Ectodermal cell (in vitro differentiated cells): ENCODE results near the gene YPEL3.
"Not testable (repeated sequence)": the region's sequence is repeated elsewhere in the genome, so short reads cannot be mapped to it uniquely, and the experiment has no call there.

ENCODE experiments used
- H3K27ac ChIP-seq: 2 replicates; pipeline ENCODE4 v1.7.0; 2013; ENCODE audit warnings: mild to moderate bottlenecking, low read depth, low read length; ENCODE audit not compliant: insufficient read depth, poor library complexity, severe bottlenecking
- H3K27me3 ChIP-seq: 2 replicates; pipeline ENCODE4 v1.7.0; 2013; ENCODE audit warnings: mild to moderate bottlenecking, low read length; ENCODE audit not compliant: insufficient read depth, control insufficient read depth, poor library complexity, severe bottlenecking
- H3K36me3 ChIP-seq: one replicate; pipeline ENCODE4 v1.7.0; 2013; ENCODE audit warnings: low read length; ENCODE audit not compliant: control insufficient read depth, insufficient read depth
- H3K4me1 ChIP-seq: one replicate; pipeline ENCODE4 v1.7.0; 2013; ENCODE audit warnings: low read length; ENCODE audit not compliant: control insufficient read depth, insufficient read depth
- H3K4me3 ChIP-seq: 2 replicates; pipeline ENCODE4 v1.7.0; 2013; ENCODE audit warnings: low read depth, low read length, control low read depth; ENCODE audit not compliant: insufficient read depth
- H3K9me3 ChIP-seq: 2 replicates; pipeline ENCODE4 v1.7.0; 2013; ENCODE audit warnings: mild to moderate bottlenecking, low read length, moderate library complexity; ENCODE audit not compliant: control insufficient read depth
- WGBS, 2 experiments: methylation state at CpG; one replicate each; pipeline ENCODE4 v1.1.7; 2013; ENCODE audit warnings: missing lambda C conversion rate in 2 of 2; 5-methylcytosine and 5-hydroxymethylcytosine counted together

The YPEL3 gene

DNA sequence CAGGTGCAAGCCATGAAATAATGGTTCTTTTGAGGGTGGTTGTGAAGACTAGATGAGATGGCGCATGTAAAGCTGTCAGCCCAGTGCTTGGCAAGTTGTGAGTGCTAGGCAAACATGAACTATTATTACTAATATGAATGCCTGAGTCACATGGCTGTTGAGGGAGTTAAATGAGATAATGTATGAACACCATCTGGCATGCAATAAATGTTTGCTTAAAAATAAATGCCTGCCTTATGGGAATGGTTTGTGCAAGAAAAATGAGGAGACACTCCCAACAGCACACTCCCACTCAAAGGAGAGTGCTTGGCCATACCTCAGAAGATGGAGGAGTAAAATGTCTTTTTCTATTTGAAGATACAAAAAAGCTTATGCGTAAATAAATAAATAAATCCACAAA is 23.4 kb upstream of the YPEL3 start:
- peaks cover 12% of the 10 kb centered on the region for H3K36me3 ChIP-seq
- H3K27me3 ChIP-seq: no peaks in the 10 kb centered on the region
- H3K27ac ChIP-seq: no peak overlapping the region
- no peaks in the 10 kb centered on the region for H3K9me3 ChIP-seq
- H3K4me3 ChIP-seq: no peak overlapping the region
- WGBS, 2 experiments: 93 to 98% methylated on average over 2 of the region's 2 CpGs
- H3K4me1 ChIP-seq: no peaks in the 10 kb centered on the region

GRCh38 chr16:30117768-30118167 is 21.8 kb upstream of the YPEL3 start:
- no peaks in the 10 kb centered on the region for H3K4me1 ChIP-seq
- WGBS, 2 experiments: 94 to 95% methylated on average over 10 of the region's 10 CpGs
- no peak overlapping the region for H3K4me3 ChIP-seq
- no peak overlapping the region for H3K27ac ChIP-seq
- no peaks in the 10 kb centered on the region for H3K27me3 ChIP-seq
- H3K9me3 ChIP-seq: no peaks in the 10 kb centered on the region
- peaks cover 12% of the 10 kb centered on the region for H3K36me3 ChIP-seq

- no peaks in the 10 kb centered on the region for H3K9me3 ChIP-seq
- no peak overlapping the region for H3K4me3 ChIP-seq
- 94 to 97% methylated on average over 16 of the region's 16 CpGs for WGBS, 2 experiments
- peaks cover 12% of the 10 kb centered on the region for H3K36me3 ChIP-seq
- no peak overlapping the region for H3K27ac ChIP-seq
- H3K27me3 ChIP-seq: no peaks in the 10 kb centered on the region
- H3K4me1 ChIP-seq: no peaks in the 10 kb centered on the region
Observed at GRCh38 chr16:30116291-30117207, 20.5 kb upstream of the YPEL3 start.

GRCh38 chr16:30115238-30115637 is 19.2 kb upstream of the YPEL3 start:
- Histone ChIP-seq H3K9me3 (no peaks in the 10 kb centered on the region), H3K27me3 (no peaks in the 10 kb centered on the region), H3K4me3 (no peak overlapping the region), H3K36me3 (peaks cover 12% of the 10 kb centered on the region), H3K27ac (no peak overlapping the region), H3K4me1 (no peaks in the 10 kb centered on the region)
- 93 to 95% methylated on average over 7 of the region's 7 CpGs for WGBS, 2 experiments

DNA sequence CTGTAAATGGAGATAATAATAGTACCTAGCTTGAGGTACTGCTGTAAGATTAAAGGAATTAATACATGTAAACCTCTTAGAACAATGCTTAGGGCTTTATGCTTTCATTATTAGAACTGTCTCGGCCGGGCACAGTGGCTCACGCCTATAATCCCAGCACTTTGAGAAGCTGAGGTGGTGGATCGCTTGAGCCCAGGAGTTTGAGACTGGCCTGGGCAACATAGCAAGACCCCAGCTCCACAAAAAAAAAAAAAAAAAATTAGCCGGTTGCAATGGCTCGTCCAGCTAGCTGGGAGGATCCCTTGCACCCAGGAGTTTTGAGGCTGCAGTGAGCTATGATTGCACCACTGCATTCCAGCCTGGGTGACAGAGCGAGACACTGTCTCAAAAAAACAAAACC is 18.8 kb upstream of the YPEL3 start:
- WGBS, 2 experiments: 91 to 95% methylated on average over 7 of the region's 7 CpGs
- H3K27ac ChIP-seq, H3K27me3 ChIP-seq, H3K4me3 ChIP-seq, H3K4me1 ChIP-seq, H3K9me3 ChIP-seq: not testable (repeated sequence)
- peaks cover 12% of the 10 kb centered on the region for H3K36me3 ChIP-seq

DNA sequence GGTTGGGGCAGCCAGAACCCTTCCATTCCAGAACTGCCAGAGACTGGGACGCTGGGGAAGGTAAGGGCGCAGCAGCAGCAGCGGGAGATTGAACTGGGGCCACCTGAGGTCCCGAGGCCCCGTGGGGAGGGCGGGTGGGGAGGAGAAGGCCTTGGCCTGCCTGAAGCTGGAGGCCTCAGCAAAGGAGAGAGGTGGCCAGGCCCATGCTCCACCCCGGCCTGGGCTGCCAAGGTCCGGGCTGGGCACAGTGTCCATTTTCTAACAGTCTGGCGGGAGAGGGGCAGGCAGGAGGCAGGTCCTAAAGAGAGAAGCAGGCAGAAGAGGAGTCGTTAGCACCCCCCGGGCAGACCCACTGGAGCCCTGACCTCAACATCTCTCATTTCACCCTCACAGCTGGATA is 18.4 kb upstream of the YPEL3 start:
- Histone ChIP-seq H3K4me3 (no peak overlapping the region), H3K27ac (no peak overlapping the region), H3K27me3 (no peaks in the 10 kb centered on the region), H3K9me3 (no peaks in the 10 kb centered on the region), H3K36me3 (peaks cover 12% of the 10 kb centered on the region), H3K4me1 (no peaks in the 10 kb centered on the region)
- 85 to 90% methylated on average over 11 of the region's 11 CpGs for WGBS, 2 experiments

DNA sequence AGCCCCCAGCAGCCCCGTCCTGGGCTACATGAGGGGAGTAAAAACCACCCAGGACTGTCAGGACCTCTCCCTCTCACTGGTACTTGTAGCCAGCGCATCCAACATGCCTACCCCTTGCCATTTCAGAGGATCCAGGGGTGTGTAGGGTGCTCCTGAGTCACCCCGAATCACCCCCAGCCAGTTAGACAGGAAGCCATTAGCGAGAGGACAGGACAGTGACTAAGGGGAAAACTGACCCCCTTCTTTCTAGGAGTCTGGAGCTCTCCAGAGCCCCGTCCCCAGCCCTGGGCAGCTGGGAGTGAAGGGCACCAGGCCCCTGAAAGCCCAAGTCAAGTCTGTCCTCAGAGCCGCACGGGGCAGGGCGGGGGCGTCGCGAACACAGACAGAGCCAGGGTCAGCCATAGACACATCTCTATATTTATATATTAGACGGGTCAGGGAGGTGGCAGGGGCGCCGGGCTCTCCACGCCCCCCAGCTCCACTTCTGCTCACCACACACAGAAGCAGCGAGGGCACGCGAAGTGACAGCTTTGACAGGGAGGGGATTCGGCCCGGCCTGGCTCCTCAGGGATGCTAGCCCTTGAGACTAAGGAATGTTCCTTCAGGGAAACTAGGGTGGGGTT is 17.8 kb upstream of the YPEL3 start:
- H3K27ac ChIP-seq: no peak overlapping the region
- H3K27me3 ChIP-seq: no peaks in the 10 kb centered on the region
- no peak overlapping the region for H3K4me3 ChIP-seq
- no peaks in the 10 kb centered on the region for H3K4me1 ChIP-seq
- H3K9me3 ChIP-seq: no peaks in the 10 kb centered on the region
- H3K36me3 ChIP-seq: peaks cover 12% of the 10 kb centered on the region
- WGBS, 2 experiments: 92 to 95% methylated on average over 20 of the region's 20 CpGs

GRCh38 chr16:30113031-30113710 is 17.2 kb upstream of the YPEL3 start, which contains the start of gene GDPD3:
TSS of gene GDPD3 (minus strand) at chr16:30113537. CDS start at chr16:30113478, 59 bp downstream.
- no peak within 1 kb of the TSS for H3K27ac ChIP-seq
- no peak within 1 kb of the TSS for H3K4me3 ChIP-seq
- no peaks in the 10 kb centered on the region for H3K27me3 ChIP-seq
- WGBS, 2 experiments: 86 to 87% methylated on average over 20 of the region's 20 CpGs
- H3K36me3 ChIP-seq: peaks cover 7% of the 10 kb centered on the region
- H3K9me3 ChIP-seq: no peaks in the 10 kb centered on the region
- no peaks in the 10 kb centered on the region for H3K4me1 ChIP-seq

DNA sequence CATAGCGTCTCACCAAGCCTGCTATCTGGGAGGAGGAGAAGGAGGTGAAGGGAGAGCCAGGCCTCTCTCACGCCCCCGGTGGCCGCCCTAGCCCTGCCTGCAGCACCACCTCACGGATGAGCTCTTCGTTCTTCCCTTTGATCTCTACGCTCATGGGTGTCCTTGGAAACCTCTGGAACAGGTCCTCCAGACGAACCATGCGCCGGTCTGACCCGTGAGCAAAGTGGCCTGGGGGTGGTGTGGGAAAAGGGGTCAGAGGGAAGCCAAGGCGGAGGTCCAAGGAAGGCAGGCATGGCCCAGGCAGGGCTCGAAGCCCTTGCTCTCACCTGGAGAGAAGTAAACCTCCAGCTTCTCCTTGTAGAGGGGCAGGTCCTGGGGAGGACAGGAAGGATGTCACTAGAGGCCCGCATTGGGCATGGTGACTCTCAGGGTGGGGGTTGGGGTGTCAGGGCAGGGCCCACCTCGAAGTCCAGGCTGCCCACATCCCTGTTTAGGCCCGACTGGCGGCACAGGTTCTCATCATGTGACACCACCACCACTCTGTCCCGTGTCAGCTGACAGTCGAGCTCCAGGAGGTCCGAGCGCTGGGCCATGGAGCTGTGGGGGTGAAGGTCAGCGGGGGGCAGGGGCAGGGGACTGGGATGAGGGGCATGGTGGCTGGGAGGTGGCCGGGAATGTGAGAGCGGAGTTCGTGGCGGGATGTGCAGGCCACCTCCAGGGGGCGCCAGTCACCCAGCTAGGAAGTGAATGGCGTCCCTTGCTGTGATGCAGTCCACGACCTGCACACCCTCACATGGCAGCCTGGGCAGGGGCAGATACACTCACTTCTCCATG is 16.4 kb upstream of the YPEL3 start:
- H3K4me3 ChIP-seq: no peak overlapping the region
- no peaks in the 10 kb centered on the region for H3K9me3 ChIP-seq
- H3K4me1 ChIP-seq: no peaks in the 10 kb centered on the region
- 75 to 77% methylated on average over 29 of the region's 29 CpGs for whole genome bisulfite sequencing, 2 experiments
- H3K27me3 ChIP-seq: no peaks in the 10 kb centered on the region
- peaks cover 4% of the 10 kb centered on the region for H3K36me3 ChIP-seq
- H3K27ac ChIP-seq: no peak overlapping the region
